Breast epithelium (tissue), 3 donors: ENCODE data around the gene TK1.

Experiments used
- POLR2A ChIP-seq: fragments of 450-650 bp; IDR thresholded peaks from one replicate; pipeline ENCODE4 v1.6.1; 2016; ENCODE audit warnings: antibody characterized with exemption, mild to moderate bottlenecking, moderate library complexity
- POLR2AphosphoS5 ChIP-seq, 3 donors: sonication (generic); formaldehyde crosslinking; IDR thresholded peaks; one replicate each; pipeline ENCODE4 v1.6.1; 2017; ENCODE audit warnings: antibody characterized with exemption in 3 of 3
- TF ChIP-seq, protein P1 (sequence below), 3 donors: fragments of 450-650 bp; IDR thresholded peaks; one replicate each; pipeline ENCODE4 v1.5.1; 2016 to 2017; ENCODE audit warnings: antibody characterized with exemption in 3 of 3, mild to moderate bottlenecking in 3 of 3, moderate library complexity in 3 of 3

DNA sequence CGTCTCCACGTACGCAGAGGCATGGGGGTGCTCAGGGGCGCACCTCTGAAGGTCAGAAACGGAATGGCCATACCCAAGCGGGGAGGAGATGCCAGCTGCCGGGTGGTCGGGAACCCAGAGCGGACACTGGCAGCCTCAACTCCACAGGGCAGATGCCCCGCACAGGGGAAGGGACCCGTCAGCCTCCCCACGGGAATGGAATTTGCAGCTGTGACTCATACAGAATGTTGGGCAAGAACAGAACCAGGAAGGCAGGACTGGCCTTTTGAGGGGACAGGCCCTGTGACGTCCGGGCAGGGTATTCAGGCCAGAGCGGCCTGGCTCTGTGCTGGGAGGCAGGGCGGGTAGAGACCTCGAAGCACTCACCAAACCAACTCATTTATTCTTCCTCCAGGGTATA, 7.5 kb downstream of the TK1 start:
- TF ChIP-seq, protein P1, sequence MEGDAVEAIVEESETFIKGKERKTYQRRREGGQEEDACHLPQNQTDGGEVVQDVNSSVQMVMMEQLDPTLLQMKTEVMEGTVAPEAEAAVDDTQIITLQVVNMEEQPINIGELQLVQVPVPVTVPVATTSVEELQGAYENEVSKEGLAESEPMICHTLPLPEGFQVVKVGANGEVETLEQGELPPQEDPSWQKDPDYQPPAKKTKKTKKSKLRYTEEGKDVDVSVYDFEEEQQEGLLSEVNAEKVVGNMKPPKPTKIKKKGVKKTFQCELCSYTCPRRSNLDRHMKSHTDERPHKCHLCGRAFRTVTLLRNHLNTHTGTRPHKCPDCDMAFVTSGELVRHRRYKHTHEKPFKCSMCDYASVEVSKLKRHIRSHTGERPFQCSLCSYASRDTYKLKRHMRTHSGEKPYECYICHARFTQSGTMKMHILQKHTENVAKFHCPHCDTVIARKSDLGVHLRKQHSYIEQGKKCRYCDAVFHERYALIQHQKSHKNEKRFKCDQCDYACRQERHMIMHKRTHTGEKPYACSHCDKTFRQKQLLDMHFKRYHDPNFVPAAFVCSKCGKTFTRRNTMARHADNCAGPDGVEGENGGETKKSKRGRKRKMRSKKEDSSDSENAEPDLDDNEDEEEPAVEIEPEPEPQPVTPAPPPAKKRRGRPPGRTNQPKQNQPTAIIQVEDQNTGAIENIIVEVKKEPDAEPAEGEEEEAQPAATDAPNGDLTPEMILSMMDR (IDR thresholded peaks at IDR 0.05) = no peak
- no peak for TF ChIP-seq POLR2A
- TF ChIP-seq POLR2AphosphoS5 (IDR thresholded peaks at IDR 0.05) = peak in 2 of 3 donors; percentile 47 to 50
